ENCODE data around the gene ANXA6.
A peak's percentile ranks its signal among the peaks of the same experiment; 100 is the strongest.

Gene ANXA6

GRCh38 chr5:151078490-151079262, 78.9 kb downstream of the ANXA6 start:
- Histone ChIP-seq H3K27me3 (ENCODE audit: control insufficient read depth, insufficient read depth, low read length) (no peaks in the 10 kb centered on the region), H3K9ac (ENCODE audit: low read length) (no peak overlapping the region), H3K36me3 (ENCODE audit: control insufficient read depth, insufficient read depth, low read length) (no peaks in the 10 kb centered on the region), H3K4me3 (ENCODE audit: low read length) (peak overlapping the region; percentile 29), H3K4me1 (ENCODE audit: control insufficient read depth, insufficient read depth, low read length) (peaks cover 10% of the 10 kb centered on the region), H3K27ac (ENCODE audit: low read depth, low read length) (no peak overlapping the region)

DNA sequence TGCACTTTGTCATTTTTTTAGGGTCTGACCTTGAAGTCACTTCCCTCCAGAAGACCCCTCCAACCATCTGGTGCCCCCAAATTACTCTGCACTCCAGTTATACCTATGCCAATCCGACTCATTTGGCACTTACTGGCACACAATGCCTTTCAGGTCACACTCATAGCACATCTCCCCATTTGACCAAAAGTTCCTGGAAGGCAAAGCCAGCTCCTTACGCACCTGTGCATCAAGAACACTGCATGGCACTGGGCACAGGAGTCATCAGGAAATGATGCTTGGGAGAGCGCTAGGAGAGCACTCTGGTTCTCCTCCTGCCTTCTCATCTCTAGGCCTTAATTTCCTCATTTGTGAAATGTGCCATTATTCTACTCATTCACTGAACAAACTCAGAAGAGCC, 79.6 kb downstream of the ANXA6 start:
- Histone ChIP-seq H3K4me1 (ENCODE audit: control insufficient read depth, insufficient read depth, low read length) (peaks cover 10% of the 10 kb centered on the region), H3K4me3 (ENCODE audit: low read length) (no peak overlapping the region), H3K27me3 (ENCODE audit: control insufficient read depth, insufficient read depth, low read length) (no peaks in the 10 kb centered on the region), H3K36me3 (ENCODE audit: control insufficient read depth, insufficient read depth, low read length) (no peaks in the 10 kb centered on the region), H3K27ac (ENCODE audit: low read depth, low read length) (no peak overlapping the region), H3K9ac (ENCODE audit: low read length) (no peak overlapping the region)

DNA sequence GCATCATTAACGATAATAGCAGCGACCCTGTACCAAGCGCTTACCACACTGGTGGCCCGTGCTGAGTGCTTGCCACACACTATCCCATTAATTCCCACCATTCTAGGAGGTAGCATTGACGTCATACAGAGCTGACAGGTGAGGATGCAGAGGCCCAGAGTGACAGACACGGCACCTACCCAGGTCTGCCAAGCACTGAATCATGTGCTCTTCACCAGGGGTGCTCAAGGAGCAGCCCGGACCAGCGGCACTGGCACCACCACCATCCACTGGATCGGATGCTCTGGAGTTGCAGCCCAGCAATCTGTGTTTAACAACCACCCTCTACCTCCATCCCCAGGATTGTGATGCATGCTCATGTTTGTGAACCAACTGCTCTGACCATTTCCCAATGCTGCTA, 80.2 kb downstream of the ANXA6 start:
- Histone ChIP-seq H3K4me3 (ENCODE audit: low read length) (no peak overlapping the region), H3K4me1 (ENCODE audit: control insufficient read depth, insufficient read depth, low read length) (peaks cover 10% of the 10 kb centered on the region), H3K36me3 (ENCODE audit: control insufficient read depth, insufficient read depth, low read length) (no peaks in the 10 kb centered on the region), H3K27ac (ENCODE audit: low read depth, low read length) (no peak overlapping the region), H3K9ac (ENCODE audit: low read length) (no peak overlapping the region), H3K27me3 (ENCODE audit: control insufficient read depth, insufficient read depth, low read length) (no peaks in the 10 kb centered on the region)

DNA sequence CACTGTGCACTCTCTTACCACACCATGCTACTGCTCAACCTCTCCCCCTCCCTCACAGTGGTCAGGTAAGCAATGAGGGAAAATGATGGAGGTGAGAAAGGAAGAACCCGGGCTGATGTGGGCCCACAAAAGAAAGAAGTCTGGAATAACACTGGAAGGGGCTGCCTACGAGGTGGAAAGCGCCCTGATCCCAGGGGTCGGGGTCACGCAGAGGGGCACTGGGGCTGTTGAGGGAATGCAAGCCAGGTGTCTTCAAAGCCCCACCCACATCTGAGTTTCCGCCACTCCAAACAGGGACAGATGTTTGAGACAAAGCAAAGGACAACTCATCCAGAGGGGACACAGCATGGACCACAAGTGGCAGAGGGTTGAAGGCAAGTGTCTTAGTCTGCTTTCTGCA, 81.0 kb downstream of the ANXA6 start:
- H3K27ac ChIP-seq (ENCODE audit: low read depth, low read length) = no peak overlapping the region
- no peak overlapping the region for H3K4me3 ChIP-seq (ENCODE audit: low read length)
- peaks cover 6% of the 10 kb centered on the region for H3K4me1 ChIP-seq (ENCODE audit: control insufficient read depth, insufficient read depth, low read length)
- H3K36me3 ChIP-seq (ENCODE audit: control insufficient read depth, insufficient read depth, low read length) = no peaks in the 10 kb centered on the region
- H3K27me3 ChIP-seq (ENCODE audit: control insufficient read depth, insufficient read depth, low read length) = no peaks in the 10 kb centered on the region
- H3K9ac ChIP-seq (ENCODE audit: low read length) = no peak overlapping the region

- Histone ChIP-seq H3K27me3 (ENCODE audit: control insufficient read depth, insufficient read depth, low read length) (no peaks in the 10 kb centered on the region), H3K27ac (ENCODE audit: low read depth, low read length) (no peak overlapping the region), H3K36me3 (ENCODE audit: control insufficient read depth, insufficient read depth, low read length) (peaks cover 2% of the 10 kb centered on the region), H3K9ac (ENCODE audit: low read length) (no peak overlapping the region), H3K4me3 (ENCODE audit: low read length) (no peak overlapping the region), H3K4me1 (ENCODE audit: control insufficient read depth, insufficient read depth, low read length) (peaks cover 5% of the 10 kb centered on the region)
Observed at GRCh38 chr5:151075698-151076331, 81.8 kb downstream of the ANXA6 start.

- Histone ChIP-seq H3K36me3 (ENCODE audit: control insufficient read depth, insufficient read depth, low read length) (peaks cover 2% of the 10 kb centered on the region), H3K27ac (ENCODE audit: low read depth, low read length) (no peak overlapping the region), H3K9ac (ENCODE audit: low read length) (no peak overlapping the region), H3K27me3 (ENCODE audit: control insufficient read depth, insufficient read depth, low read length) (no peaks in the 10 kb centered on the region), H3K4me1 (ENCODE audit: control insufficient read depth, insufficient read depth, low read length) (peaks cover under 1% of the 10 kb centered on the region), H3K4me3 (ENCODE audit: low read length) (no peak overlapping the region)
Observed at GRCh38 chr5:151074557-151074956, 83.0 kb downstream of the ANXA6 start.

DNA sequence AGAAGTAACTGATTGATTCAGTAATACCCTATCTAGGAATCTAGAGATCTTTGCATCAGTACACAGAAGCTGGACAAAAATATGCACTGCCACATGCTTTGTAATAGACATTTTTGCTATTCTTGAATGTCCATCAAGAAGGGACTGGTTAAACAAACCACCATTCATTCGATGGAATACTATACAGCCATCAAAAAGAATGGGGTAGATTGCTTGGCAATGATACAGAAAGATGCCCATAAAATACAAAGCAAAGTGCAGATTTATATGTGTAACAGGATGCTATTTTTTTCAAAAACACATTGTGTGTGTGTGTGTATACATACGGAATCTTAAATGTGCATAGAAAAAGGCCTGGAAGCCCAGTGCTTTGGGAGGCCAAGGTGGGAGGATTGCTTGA, 84.3 kb downstream of the ANXA6 start:
- no peak overlapping the region for H3K27ac ChIP-seq (ENCODE audit: low read depth, low read length)
- peaks cover 10% of the 10 kb centered on the region for H3K4me1 ChIP-seq (ENCODE audit: control insufficient read depth, insufficient read depth, low read length)
- H3K27me3 ChIP-seq (ENCODE audit: control insufficient read depth, insufficient read depth, low read length) = no peaks in the 10 kb centered on the region
- H3K9ac ChIP-seq (ENCODE audit: low read length) = no peak overlapping the region
- peaks cover 2% of the 10 kb centered on the region for H3K36me3 ChIP-seq (ENCODE audit: control insufficient read depth, insufficient read depth, low read length)
- no peak overlapping the region for H3K4me3 ChIP-seq (ENCODE audit: low read length)

GRCh38 chr5:151072630-151073025, 85.0 kb downstream of the ANXA6 start:
- Histone ChIP-seq H3K27ac (ENCODE audit: low read depth, low read length) (no peak overlapping the region), H3K4me3 (ENCODE audit: low read length) (no peak overlapping the region), H3K4me1 (ENCODE audit: control insufficient read depth, insufficient read depth, low read length) (peaks cover 12% of the 10 kb centered on the region), H3K27me3 (ENCODE audit: control insufficient read depth, insufficient read depth, low read length) (no peaks in the 10 kb centered on the region), H3K9ac (ENCODE audit: low read length) (no peak overlapping the region), H3K36me3 (ENCODE audit: control insufficient read depth, insufficient read depth, low read length) (peaks cover 2% of the 10 kb centered on the region)

DNA sequence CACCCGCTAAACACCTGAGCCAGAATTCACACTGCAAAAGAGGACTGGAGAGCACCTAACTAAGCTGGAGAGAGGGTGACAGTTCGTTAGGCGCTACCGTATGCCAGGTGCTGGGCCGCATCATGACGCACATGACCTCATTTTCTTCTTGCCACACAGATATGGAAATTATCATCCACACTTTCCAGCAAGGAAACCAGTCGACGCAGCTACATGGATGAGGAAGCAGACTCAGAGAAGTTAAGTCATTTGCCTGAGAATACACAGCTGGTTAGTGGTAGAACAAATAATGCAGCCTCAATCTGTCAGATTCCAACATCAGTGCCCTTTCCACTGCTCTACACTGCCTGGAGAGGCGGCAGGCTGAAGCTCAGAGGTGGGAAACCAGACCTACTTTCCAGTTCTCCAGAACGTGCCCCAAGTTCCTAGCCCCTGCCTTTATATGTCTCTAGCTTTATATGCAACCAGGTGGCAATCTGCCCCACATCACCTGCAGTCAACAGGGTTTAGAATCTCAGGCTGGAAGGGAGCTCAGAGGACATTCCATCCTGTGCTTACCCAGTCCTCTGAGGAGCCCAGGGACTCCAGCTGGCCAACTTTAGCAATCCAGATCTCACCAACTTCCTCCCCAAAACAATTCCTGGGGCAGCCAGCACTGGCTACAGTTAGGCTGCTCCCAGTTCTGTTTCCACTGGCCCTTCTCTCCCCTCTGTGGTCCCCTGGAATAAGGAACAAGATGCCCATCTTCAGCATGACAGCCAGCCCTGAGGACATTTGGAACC, 85.5 kb downstream of the ANXA6 start:
- peaks cover 12% of the 10 kb centered on the region for H3K4me1 ChIP-seq (ENCODE audit: control insufficient read depth, insufficient read depth, low read length)
- no peak overlapping the region for H3K9ac ChIP-seq (ENCODE audit: low read length)
- no peak overlapping the region for H3K4me3 ChIP-seq (ENCODE audit: low read length)
- peaks cover 2% of the 10 kb centered on the region for H3K36me3 ChIP-seq (ENCODE audit: control insufficient read depth, insufficient read depth, low read length)
- H3K27me3 ChIP-seq (ENCODE audit: control insufficient read depth, insufficient read depth, low read length) = no peaks in the 10 kb centered on the region
- no peak overlapping the region for H3K27ac ChIP-seq (ENCODE audit: low read depth, low read length)

- Histone ChIP-seq H3K27me3 (ENCODE audit: control insufficient read depth, insufficient read depth, low read length) (no peaks in the 10 kb centered on the region), H3K4me1 (ENCODE audit: control insufficient read depth, insufficient read depth, low read length) (peaks cover 12% of the 10 kb centered on the region), H3K9ac (ENCODE audit: low read length) (no peak overlapping the region), H3K36me3 (ENCODE audit: control insufficient read depth, insufficient read depth, low read length) (peaks cover 2% of the 10 kb centered on the region), H3K27ac (ENCODE audit: low read depth, low read length) (no peak overlapping the region), H3K4me3 (ENCODE audit: low read length) (no peak overlapping the region)
Observed at GRCh38 chr5:151071021-151071420, 86.6 kb downstream of the ANXA6 start.

DNA sequence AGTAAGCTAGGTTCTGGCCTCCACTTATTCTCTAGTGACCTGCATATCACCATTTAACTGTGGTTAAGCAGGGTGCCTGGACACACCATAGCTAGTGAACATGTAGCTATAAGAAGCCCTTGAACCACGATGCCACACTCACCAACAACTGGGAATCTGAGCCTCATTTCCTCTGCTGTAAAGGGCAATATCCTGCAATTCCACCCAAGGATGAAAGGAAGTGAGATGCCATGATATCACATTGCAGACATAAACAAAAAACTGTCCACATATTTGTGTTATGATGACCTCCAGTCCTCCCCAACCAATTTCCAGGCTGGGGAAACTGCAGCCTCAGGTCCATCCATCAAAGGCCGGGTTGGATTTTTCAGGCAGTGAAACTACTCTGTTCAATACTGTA, 87.1 kb downstream of the ANXA6 start:
- Histone ChIP-seq H3K36me3 (ENCODE audit: control insufficient read depth, insufficient read depth, low read length) (peaks cover 2% of the 10 kb centered on the region), H3K27ac (ENCODE audit: low read depth, low read length) (no peak overlapping the region), H3K4me1 (ENCODE audit: control insufficient read depth, insufficient read depth, low read length) (peaks cover 12% of the 10 kb centered on the region), H3K27me3 (ENCODE audit: control insufficient read depth, insufficient read depth, low read length) (no peaks in the 10 kb centered on the region), H3K4me3 (ENCODE audit: low read length) (no peak overlapping the region), H3K9ac (ENCODE audit: low read length) (no peak overlapping the region)

DNA sequence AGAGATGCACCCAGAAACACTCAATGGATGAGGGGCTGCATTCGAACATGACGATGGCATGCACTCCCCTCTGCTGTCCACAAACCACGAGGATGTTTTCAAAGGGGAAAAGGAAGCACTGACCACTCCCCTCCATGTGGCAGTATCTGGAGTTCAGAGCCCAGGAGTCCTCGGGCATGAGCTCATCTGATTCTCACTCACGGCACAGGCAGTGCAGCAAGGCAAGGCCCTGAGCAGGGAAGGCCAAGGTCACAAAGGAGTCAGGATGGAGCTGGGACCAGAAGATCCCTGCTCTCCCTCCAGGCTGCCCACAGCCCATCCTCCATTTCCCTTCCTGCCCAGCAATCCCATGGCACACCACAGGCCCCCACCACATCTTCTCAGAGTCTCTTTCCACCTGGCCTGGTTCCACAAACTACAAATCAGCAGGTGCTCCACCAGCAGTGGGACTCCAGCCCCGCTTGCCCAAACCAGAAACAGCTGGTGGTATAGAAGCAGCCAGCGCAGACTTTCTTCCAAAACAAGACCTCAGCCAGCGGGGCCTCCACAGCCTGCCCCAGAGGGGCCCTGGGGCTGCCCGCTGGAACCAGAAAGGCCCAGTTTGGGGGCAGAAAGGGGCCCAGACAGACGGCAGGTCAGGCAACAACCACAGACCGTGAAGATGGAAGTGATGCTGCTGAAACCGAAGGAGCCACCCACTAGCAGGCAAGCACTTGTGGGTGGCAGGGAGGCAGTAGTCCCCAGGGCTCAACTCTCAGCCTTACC, 89.0 kb downstream of the ANXA6 start:
- Histone ChIP-seq H3K27ac (ENCODE audit: low read depth, low read length) (peak overlapping the region; percentile 3), H3K4me3 (ENCODE audit: low read length) (no peak overlapping the region), H3K4me1 (ENCODE audit: control insufficient read depth, insufficient read depth, low read length) (peaks cover 20% of the 10 kb centered on the region), H3K27me3 (ENCODE audit: control insufficient read depth, insufficient read depth, low read length) (no peaks in the 10 kb centered on the region), H3K36me3 (ENCODE audit: control insufficient read depth, insufficient read depth, low read length) (peaks cover 4% of the 10 kb centered on the region), H3K9ac (ENCODE audit: low read length) (no peak overlapping the region)
